ENCODE results near the gene KIAA0753. TPM values are rescaled to one million over a fixed set of nuclear protein-coding genes. Genes with fewer than 3 reads are reported as not detected.

The KIAA0753 gene
- total RNA-seq, 2 experiments from 2014 or later = 20.8 to 29.8 TPM

- H3K9me3 ChIP-seq (ENCODE audit: low read length) = no peaks in the 10 kb centered on the region
- H3K4me2 ChIP-seq (ENCODE audit: low read length) = 0 out of 2 replicates have a peak overlapping the region, but pooled peaks have one; percentile 0
- TF ChIP-seq, protein P1, sequence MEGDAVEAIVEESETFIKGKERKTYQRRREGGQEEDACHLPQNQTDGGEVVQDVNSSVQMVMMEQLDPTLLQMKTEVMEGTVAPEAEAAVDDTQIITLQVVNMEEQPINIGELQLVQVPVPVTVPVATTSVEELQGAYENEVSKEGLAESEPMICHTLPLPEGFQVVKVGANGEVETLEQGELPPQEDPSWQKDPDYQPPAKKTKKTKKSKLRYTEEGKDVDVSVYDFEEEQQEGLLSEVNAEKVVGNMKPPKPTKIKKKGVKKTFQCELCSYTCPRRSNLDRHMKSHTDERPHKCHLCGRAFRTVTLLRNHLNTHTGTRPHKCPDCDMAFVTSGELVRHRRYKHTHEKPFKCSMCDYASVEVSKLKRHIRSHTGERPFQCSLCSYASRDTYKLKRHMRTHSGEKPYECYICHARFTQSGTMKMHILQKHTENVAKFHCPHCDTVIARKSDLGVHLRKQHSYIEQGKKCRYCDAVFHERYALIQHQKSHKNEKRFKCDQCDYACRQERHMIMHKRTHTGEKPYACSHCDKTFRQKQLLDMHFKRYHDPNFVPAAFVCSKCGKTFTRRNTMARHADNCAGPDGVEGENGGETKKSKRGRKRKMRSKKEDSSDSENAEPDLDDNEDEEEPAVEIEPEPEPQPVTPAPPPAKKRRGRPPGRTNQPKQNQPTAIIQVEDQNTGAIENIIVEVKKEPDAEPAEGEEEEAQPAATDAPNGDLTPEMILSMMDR (conservative IDR thresholded peaks at IDR 0.05; ENCODE audit: low read length) = no peak
- TF ChIP-seq EZH2phosphoT487 (IDR thresholded peaks at IDR 0.05; ENCODE audit: borderline replicate concordance, low read depth, low read length) = no peak
- H3K79me2 ChIP-seq (ENCODE audit: insufficient read depth, low read depth, low read length) = no peaks in the 10 kb centered on the region
- peak; percentile 62 for DNase-seq (ENCODE audit: low spot score)
- intact Hi-C loops (cut with micrococcal nuclease; ENCODE audit: unreplicated experiment) = no loop called here
- no peaks in the 10 kb centered on the region for H3K9me2 ChIP-seq (ENCODE audit: insufficient read depth, low read length)
- H3K36me3 ChIP-seq (ENCODE audit: insufficient read depth, low read length) = peaks cover 94% of the 10 kb centered on the region
- no peak overlapping the region for H3K4me3 ChIP-seq (ENCODE audit: low read depth, low read length, poor library complexity, severe bottlenecking)
- no TSS peak for BruUV-seq (replicated peaks)
- no peak overlapping the region for H3K27ac ChIP-seq (ENCODE audit: low read depth, low read length, poor library complexity, severe bottlenecking)
- no peaks in the 10 kb centered on the region for H4K20me1 ChIP-seq (ENCODE audit: insufficient read depth, low read length)
- no peak overlapping the region for H2AFZ ChIP-seq (ENCODE audit: low read length)
- H3K4me1 ChIP-seq (ENCODE audit: insufficient read depth, low read length, poor library complexity, severe bottlenecking) = peaks cover 12% of the 10 kb centered on the region
- ChIA-PET POLR2A (interaction anchor here (0.6 to 1.0 kb wide), 2 partner anchors 9 to 156 kb away, joined by 4 to 6 read pairs; no protein-coding TSS in a partner anchor), CTCF (ENCODE audit: unreplicated experiment) (interaction anchor here (1.1 kb wide), 1 partner anchor 9 kb away, joined by 4 read pairs; no protein-coding TSS in a partner anchor)
These were observed 41.1 kb downstream of the KIAA0753 start for GRCh38 chr17:6599364-6599763.

- ChIA-PET POLR2A (no interaction called here), CTCF (ENCODE audit: unreplicated experiment) (no interaction called here)
- no peaks in the 10 kb centered on the region for H3K9me2 ChIP-seq (ENCODE audit: insufficient read depth, low read length)
- no peaks in the 10 kb centered on the region for H3K9me3 ChIP-seq (ENCODE audit: low read length)
- H3K4me1 ChIP-seq (ENCODE audit: insufficient read depth, low read length, poor library complexity, severe bottlenecking) = peaks cover 12% of the 10 kb centered on the region
- no peak overlapping the region for H3K27ac ChIP-seq (ENCODE audit: low read depth, low read length, poor library complexity, severe bottlenecking)
- BruUV-seq (replicated peaks) = no TSS peak
- no peaks in the 10 kb centered on the region for H3K79me2 ChIP-seq (ENCODE audit: insufficient read depth, low read depth, low read length)
- intact Hi-C loops (cut with micrococcal nuclease; ENCODE audit: unreplicated experiment) = no loop called here
- no peak overlapping the region for H3K4me3 ChIP-seq (ENCODE audit: low read depth, low read length, poor library complexity, severe bottlenecking)
- H2AFZ ChIP-seq (ENCODE audit: low read length) = no peak overlapping the region
- no peak overlapping the region for H3K4me2 ChIP-seq (ENCODE audit: low read length)
- H3K36me3 ChIP-seq (ENCODE audit: insufficient read depth, low read length) = peaks cover 91% of the 10 kb centered on the region
- no peaks in the 10 kb centered on the region for H4K20me1 ChIP-seq (ENCODE audit: insufficient read depth, low read length)
- TF ChIP-seq, protein P1 (conservative IDR thresholded peaks at IDR 0.05; ENCODE audit: low read length) = no peak
- TF ChIP-seq EZH2phosphoT487 (IDR thresholded peaks at IDR 0.05; ENCODE audit: borderline replicate concordance, low read depth, low read length) = no peak
- DNase-seq (ENCODE audit: low spot score) = no peak
These were observed 42.8 kb downstream of the KIAA0753 start for GRCh38 chr17:6597727-6598126.

DNA sequence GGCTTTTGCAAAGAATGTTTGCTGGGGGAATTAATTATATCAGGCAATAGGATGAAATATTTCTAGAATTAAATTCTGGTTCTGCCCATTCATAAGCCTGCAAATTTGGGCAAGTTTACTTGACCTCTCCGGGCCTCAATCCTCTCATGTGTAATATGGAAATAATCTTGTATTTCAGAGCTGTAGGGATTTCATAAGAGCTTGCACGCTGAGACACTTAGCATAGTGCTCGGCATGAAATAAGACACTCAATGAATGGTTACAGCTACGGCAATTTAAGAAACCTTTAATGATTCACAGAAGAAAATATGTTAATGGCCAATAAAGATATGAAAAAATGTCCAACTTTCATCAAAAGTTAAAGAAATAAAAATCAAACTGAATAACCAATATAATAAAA is 43.6 kb downstream of the KIAA0753 start:
- POLR2A ChIA-PET = interaction anchor here (0.6 kb wide), 1 partner anchor 46 kb away, joined by 3 read pairs; no protein-coding TSS in a partner anchor
- BruUV-seq (replicated peaks) = no TSS peak
- CTCF ChIA-PET (ENCODE audit: unreplicated experiment) = no interaction called here
- no peaks in the 10 kb centered on the region for H3K9me2 ChIP-seq (ENCODE audit: insufficient read depth, low read length)
- H3K9me3 ChIP-seq (ENCODE audit: low read length) = no peaks in the 10 kb centered on the region
- DNase-seq (ENCODE audit: low spot score) = no peak
- no peak overlapping the region for H3K27ac ChIP-seq (ENCODE audit: low read depth, low read length, poor library complexity, severe bottlenecking)
- no peak for TF ChIP-seq EZH2phosphoT487 (IDR thresholded peaks at IDR 0.05; ENCODE audit: borderline replicate concordance, low read depth, low read length)
- TF ChIP-seq, protein P1 (conservative IDR thresholded peaks at IDR 0.05; ENCODE audit: low read length) = no peak
- no peaks in the 10 kb centered on the region for H4K20me1 ChIP-seq (ENCODE audit: insufficient read depth, low read length)
- H3K79me2 ChIP-seq (ENCODE audit: insufficient read depth, low read depth, low read length) = no peaks in the 10 kb centered on the region
- no peak overlapping the region for H3K4me2 ChIP-seq (ENCODE audit: low read length)
- no peak overlapping the region for H2AFZ ChIP-seq (ENCODE audit: low read length)
- H3K4me1 ChIP-seq (ENCODE audit: insufficient read depth, low read length, poor library complexity, severe bottlenecking) = peaks cover 12% of the 10 kb centered on the region
- peaks cover 88% of the 10 kb centered on the region for H3K36me3 ChIP-seq (ENCODE audit: insufficient read depth, low read length)
- H3K4me3 ChIP-seq (ENCODE audit: low read depth, low read length, poor library complexity, severe bottlenecking) = no peak overlapping the region
- intact Hi-C loops (cut with micrococcal nuclease; ENCODE audit: unreplicated experiment) = no loop called here

Measured in OCI-LY7 (cell line).